Brain microvascular endothelial cell (primary cell): ENCODE results near the gene CCDC88C.

Experiments
- DNase-seq: peaks from one replicate; pipeline ENCODE4 v3.0.0-alpha.2; 2020
- H3K27ac ChIP-seq: fragments of 250-450 bp; sonication (Bioruptor Pico); 2 replicates; pipeline ENCODE4 v1.5.1; 2020; ENCODE audit warnings: mild to moderate bottlenecking, moderate library complexity
- H3K27me3 ChIP-seq: fragments of 250-450 bp; sonication (Bioruptor Pico); replicated peaks from 2 replicates; pipeline ENCODE4 v1.5.1; 2020; ENCODE audit warnings: mild to moderate bottlenecking
- H3K36me3 ChIP-seq: fragments of 250-450 bp; sonication (Bioruptor Pico); replicated peaks from 2 replicates; pipeline ENCODE4 v1.5.1; 2020; ENCODE audit warnings: mild to moderate bottlenecking
- H3K4me3 ChIP-seq: 2 replicates; pipeline ENCODE4 v1.5.1; 2011; ENCODE audit warnings: low read depth, mild to moderate bottlenecking, control low read depth, low read length, moderate library complexity
- CTCF ChIP-seq: IDR thresholded peaks from 2 replicates; pipeline ENCODE4 v1.5.1; 2011; ENCODE audit warnings: low read depth, mild to moderate bottlenecking, moderate library complexity, low read length, control low read depth, inconsistent platforms; ENCODE audit errors: missing control alignments
- in situ Hi-C: cut with HindIII; loops from 2 replicates; pipeline ENCODE4 v1.10.0; 2017; ENCODE audit warnings: low sequenced_read_pairs, low pct_ligation_motif_present

The CCDC88C gene

GRCh38 chr14:91406451-91406850, 11.2 kb downstream of the CCDC88C start:
- no peak overlapping the region for H3K27ac ChIP-seq
- no peak for DNase-seq
- no peaks in the 10 kb centered on the region for H3K36me3 ChIP-seq
- H3K4me3 ChIP-seq, result no peak overlapping the region
- no peak for TF ChIP-seq CTCF
- in situ Hi-C loops, result no loop called here
- no peaks in the 10 kb centered on the region for H3K27me3 ChIP-seq

GRCh38 chr14:91405724-91406435, 11.7 kb downstream of the CCDC88C start:
- H3K4me3 ChIP-seq, result no peak overlapping the region
- DNase-seq, result no peak
- H3K36me3 ChIP-seq, result no peaks in the 10 kb centered on the region
- H3K27me3 ChIP-seq, result no peaks in the 10 kb centered on the region
- TF ChIP-seq CTCF, result no peak
- H3K27ac ChIP-seq, result no peak overlapping the region
- in situ Hi-C loops, result no loop called here

GRCh38 chr14:91405241-91405721, 12.3 kb downstream of the CCDC88C start:
- in situ Hi-C loops, result no loop called here
- Histone ChIP-seq H3K4me3 (no peak overlapping the region), H3K36me3 (no peaks in the 10 kb centered on the region), H3K27me3 (no peaks in the 10 kb centered on the region), H3K27ac (no peak overlapping the region)
- no peak for TF ChIP-seq CTCF
- DNase-seq, result no peak

- no peak overlapping the region for H3K27ac ChIP-seq
- TF ChIP-seq CTCF, result no peak
- H3K27me3 ChIP-seq, result no peaks in the 10 kb centered on the region
- peak; percentile 33 for DNase-seq
- in situ Hi-C loops, result no loop called here
- H3K36me3 ChIP-seq, result no peaks in the 10 kb centered on the region
- H3K4me3 ChIP-seq, result no peak overlapping the region
These were observed 14.6 kb downstream of the CCDC88C start for GRCh38 chr14:91402771-91403600.

GRCh38 chr14:91402348-91402747, 15.3 kb downstream of the CCDC88C start:
- Histone ChIP-seq H3K4me3 (no peak overlapping the region), H3K27me3 (no peaks in the 10 kb centered on the region), H3K36me3 (no peaks in the 10 kb centered on the region), H3K27ac (no peak overlapping the region)
- TF ChIP-seq CTCF, result no peak
- in situ Hi-C loops, result no loop called here
- DNase-seq, result no peak
